ENCODE measurements around the gene CFAP221. TPM values are rescaled to one million over a fixed set of nuclear protein-coding genes. Genes with fewer than 3 reads are reported as not detected.

Gene CFAP221
- total RNA-seq, 1 donor from 2014 or later: 1.8 TPM

- Histone ChIP-seq H3K27me3 (ENCODE audit: control insufficient read depth, insufficient read depth, low read length) (no peaks in the 10 kb centered on the region), H3K36me3 (ENCODE audit: control insufficient read depth, insufficient read depth, low read length) (no peaks in the 10 kb centered on the region), H3K4me3 (ENCODE audit: low read depth, low read length) (no peak overlapping the region)
- no peak for TF ChIP-seq CTCF (IDR thresholded peaks at IDR 0.05; ENCODE audit: insufficient read depth, low read length, poor library complexity, severe bottlenecking)
- DNase-seq (ENCODE audit: low read depth): no peak
Measured at GRCh38 chr2:119696494-119697030, 152.3 kb downstream of the CFAP221 start.

- no peaks in the 10 kb centered on the region for H3K36me3 ChIP-seq (ENCODE audit: control insufficient read depth, insufficient read depth, low read length)
- H3K27me3 ChIP-seq (ENCODE audit: control insufficient read depth, insufficient read depth, low read length): no peaks in the 10 kb centered on the region
- TF ChIP-seq CTCF (IDR thresholded peaks at IDR 0.05; ENCODE audit: insufficient read depth, low read length, poor library complexity, severe bottlenecking): no peak
- no peak overlapping the region for H3K4me3 ChIP-seq (ENCODE audit: low read depth, low read length)
- no peak for DNase-seq (ENCODE audit: low read depth)
Measured at GRCh38 chr2:119697290-119698020, 153.2 kb downstream of the CFAP221 start.

- no peak for DNase-seq (ENCODE audit: low read depth)
- Histone ChIP-seq H3K27me3 (ENCODE audit: control insufficient read depth, insufficient read depth, low read length) (no peaks in the 10 kb centered on the region), H3K36me3 (ENCODE audit: control insufficient read depth, insufficient read depth, low read length) (no peaks in the 10 kb centered on the region), H3K4me3 (ENCODE audit: low read depth, low read length) (no peak overlapping the region)
- no peak for TF ChIP-seq CTCF (IDR thresholded peaks at IDR 0.05; ENCODE audit: insufficient read depth, low read length, poor library complexity, severe bottlenecking)
Measured at GRCh38 chr2:119698246-119698645, 154.0 kb downstream of the CFAP221 start.

GRCh38 chr2:119699016-119699606, 154.9 kb downstream of the CFAP221 start:
- Histone ChIP-seq H3K27me3 (ENCODE audit: control insufficient read depth, insufficient read depth, low read length) (no peaks in the 10 kb centered on the region), H3K36me3 (ENCODE audit: control insufficient read depth, insufficient read depth, low read length) (no peaks in the 10 kb centered on the region), H3K4me3 (ENCODE audit: low read depth, low read length) (no peak overlapping the region)
- no peak for TF ChIP-seq CTCF (IDR thresholded peaks at IDR 0.05; ENCODE audit: insufficient read depth, low read length, poor library complexity, severe bottlenecking)
- no peak for DNase-seq (ENCODE audit: low read depth)

- Histone ChIP-seq H3K36me3 (ENCODE audit: control insufficient read depth, insufficient read depth, low read length) (no peaks in the 10 kb centered on the region), H3K4me3 (ENCODE audit: low read depth, low read length) (no peak overlapping the region), H3K27me3 (ENCODE audit: control insufficient read depth, insufficient read depth, low read length) (no peaks in the 10 kb centered on the region)
- no peak for DNase-seq (ENCODE audit: low read depth)
- no peak for TF ChIP-seq CTCF (IDR thresholded peaks at IDR 0.05; ENCODE audit: insufficient read depth, low read length, poor library complexity, severe bottlenecking)
Measured at GRCh38 chr2:119700866-119701265, 156.6 kb downstream of the CFAP221 start.

Data from kidney epithelial cell (primary cell).